NCI-H1092 treated with DMSO at 0.1 percent for 48 hours (cell line): Measurements from ENCODE around the gene SP140.
"Not testable (repeated sequence)": the region's sequence is repeated elsewhere in the genome, so short reads cannot be mapped to it uniquely, and the experiment has no call there.

Source experiments
- DNase-seq: peaks from one replicate; lab custom pipeline; 2025; lab: John Stamatoyannopoulos, UW

Gene SP140

DNA sequence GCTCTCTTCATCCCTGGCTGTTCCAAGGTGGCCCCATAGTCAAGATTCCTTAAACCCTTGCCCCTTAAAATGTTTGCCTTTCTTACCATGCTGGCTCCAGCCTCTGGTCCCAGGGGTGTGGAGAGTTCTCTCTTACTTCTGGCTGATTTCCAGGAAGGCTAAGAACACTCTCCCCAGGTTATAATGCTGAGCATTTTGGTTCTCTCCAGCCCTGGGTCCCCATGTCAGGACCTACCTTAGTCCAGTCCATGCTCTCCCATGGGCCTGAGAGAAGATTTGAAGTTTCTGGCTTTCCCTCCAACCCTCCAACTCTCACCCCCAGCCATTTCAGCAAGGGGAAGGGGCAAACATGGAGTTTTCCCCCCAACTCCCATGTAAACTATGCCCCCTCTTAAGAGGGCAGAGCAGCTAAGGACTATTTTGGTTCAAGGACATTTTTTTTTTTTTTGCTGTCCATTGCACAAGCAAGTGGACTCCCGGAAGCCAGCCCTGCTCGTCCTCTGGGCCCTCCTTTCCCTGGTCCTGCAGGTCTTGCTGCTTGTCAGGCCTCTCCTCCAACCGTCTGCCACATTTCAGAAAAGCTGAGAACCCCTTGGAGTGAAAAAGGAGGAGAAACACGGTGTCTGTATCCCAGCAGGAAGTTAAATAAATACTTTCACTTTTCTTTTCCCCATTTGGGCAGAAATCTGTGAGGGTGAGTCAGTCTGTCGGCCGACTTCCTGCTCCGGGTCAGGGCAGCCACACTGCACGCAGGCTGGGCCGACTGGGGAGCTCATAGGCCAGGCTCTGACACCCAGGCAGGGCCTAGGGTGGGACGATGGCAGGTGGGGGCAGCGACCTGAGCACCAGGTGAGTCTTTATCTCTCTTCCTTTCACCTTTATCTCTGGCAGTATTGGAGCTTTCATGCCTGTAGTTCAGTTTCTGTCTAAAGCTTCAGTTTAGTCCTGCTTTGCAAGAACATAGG is 101.2 kb downstream of the SP140 start, which contains the start of gene SP140L:
SP140L (plus strand) TSS at position 741 of the 965 bp plus-strand sequence; CDS start at position 818, 77 bp downstream.
- no peak for DNase-seq

DNA sequence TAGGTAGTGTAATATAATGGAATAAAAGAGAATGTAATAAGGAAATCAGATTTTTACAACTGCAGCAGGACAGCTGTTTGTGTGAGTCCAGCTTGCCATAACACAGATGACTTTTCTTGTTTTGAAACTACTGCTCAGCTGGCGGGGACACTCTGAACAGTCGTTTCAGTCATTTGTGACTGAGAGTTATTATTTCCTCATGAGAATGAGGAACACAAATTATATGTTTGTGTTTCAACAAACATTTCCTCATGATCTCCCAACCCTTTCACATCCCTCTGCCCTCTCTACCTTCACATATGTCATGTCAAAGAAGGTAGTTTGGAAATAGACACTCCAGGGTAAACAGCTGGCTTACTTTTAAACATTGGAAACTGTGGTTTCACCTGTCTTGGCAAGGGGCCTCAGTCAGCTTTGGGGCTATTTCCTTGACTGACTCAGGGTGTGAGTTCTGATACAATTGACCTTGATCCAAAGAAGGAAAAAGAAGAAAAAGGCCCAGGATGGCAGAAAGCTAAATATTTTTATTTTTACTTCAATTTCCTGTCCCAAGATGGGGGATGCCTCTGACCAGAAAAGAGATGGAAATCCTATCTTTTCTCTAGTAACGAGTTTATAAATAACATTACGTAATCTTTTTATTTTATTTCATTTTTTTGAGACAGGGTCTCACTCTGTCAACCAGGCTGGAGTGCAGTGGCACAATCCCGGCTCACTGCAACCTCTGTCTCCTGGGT is 102.0 kb downstream of the SP140 start:
- DNase-seq: no peak

DNA sequence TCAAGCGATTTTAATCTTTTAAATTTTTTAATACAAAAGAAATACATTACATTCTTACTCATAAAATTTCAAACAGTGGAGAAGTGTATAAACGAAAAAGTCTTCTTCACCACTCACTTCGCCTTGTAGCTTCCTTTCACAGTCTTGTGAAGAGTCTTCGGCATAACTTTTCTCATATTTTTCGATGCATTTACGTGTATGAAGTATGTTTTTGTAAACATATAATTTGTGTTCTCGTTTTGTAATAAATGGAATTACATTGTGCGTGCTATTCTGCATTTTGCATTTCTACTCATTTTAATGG is 102.6 kb downstream of the SP140 start:
- DNase-seq: no peak

DNA sequence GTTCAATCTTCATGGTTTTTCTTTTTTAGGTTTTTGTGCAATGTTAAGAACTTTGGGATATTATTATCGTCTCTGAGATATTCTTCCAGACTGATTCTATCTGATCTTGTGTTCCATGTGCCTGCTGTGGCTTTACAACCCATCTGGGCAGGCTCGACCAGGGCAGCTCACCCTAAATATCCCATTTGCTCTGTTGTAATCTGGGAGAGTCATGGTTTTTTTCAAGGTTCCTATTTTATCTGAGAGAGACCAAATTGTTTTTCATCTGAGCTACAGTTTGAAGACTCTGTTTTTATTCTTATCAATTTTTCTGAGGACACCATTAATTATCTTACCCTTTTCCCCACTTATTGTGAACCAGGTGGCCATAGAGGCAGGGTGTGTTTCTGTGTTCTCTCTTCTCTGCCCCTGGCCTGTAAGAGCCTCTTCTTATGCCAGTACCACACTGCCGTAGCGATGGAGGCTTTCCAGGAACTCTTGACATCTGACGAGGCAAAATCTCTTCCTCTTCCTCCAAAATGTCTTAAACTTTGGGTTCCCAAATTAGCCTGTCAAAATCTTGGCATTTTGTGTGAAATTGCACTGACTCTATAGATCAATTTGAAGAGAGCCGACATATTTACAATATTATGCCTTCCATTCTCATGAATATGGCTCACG is 104.5 kb downstream of the SP140 start:
- DNase-seq: no peak

DNA sequence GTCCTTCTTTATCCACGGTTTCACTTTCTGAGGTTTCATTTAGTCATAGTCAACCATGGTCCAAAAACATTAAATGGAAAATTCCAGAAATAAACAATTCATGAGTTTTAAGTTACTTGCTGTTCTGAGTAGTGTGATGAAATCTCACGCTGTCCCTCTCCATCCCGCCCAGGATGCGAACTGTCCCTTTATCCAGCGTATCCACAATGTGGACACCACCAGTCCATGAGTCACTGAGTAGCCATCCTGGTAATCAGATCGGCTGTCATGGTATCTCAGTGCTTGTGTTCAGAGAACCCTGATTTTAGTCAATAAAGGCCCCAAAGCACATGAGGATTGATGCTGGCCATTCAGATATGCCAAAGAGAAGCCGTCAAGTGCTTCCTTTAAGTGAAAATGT is 105.2 kb downstream of the SP140 start:
- no peak for DNase-seq

DNA sequence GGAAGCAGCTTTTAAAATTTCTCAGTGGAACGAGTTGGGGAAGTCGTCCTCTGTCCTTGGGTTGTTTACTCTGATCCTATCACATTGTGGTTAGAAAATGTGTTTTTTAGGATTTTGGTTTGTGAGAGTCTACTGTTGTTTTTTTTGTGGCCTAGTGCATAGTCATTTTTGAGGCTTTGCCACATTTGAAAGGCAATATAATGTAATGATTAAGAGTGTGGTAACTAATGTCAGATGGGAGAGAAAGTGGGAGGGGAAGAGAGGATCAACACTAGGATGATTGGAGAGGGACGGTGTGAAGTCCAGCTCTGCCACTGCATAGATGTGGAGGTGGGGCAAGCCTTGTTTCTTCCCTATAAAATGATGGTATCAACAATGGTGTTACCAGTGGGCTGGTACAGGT is 109.9 kb downstream of the SP140 start:
- no peak for DNase-seq

DNA sequence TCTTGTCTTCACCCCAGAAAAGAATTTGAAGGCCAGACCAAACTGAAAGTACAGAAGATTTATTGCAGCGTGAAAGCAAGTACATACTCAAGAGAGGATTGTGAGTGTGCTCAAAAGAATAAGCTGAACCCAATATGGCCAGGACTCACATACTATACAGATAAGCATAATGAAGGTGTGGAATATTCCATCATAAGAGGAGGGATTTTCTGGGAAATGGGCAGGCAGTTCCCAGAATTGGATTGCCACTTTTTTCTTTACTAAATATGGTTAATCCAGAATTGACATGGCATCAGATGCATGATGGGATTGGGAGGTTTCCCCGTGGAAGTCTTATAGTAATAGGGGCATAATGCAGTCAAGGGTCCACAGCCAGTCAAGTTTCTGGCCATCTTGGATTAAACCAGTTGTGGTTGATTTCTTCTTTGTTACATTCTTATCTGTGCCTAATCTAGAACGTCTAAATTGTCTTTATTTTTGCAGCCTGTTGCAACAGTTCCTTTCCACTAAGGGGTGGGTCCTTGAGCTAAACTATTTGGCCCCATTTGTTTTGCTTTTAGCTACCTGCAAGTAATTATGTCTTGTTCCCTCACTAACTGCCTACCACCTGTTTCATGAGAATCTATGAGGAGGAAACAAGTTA is 110.4 kb downstream of the SP140 start:
- no peak for DNase-seq

DNA sequence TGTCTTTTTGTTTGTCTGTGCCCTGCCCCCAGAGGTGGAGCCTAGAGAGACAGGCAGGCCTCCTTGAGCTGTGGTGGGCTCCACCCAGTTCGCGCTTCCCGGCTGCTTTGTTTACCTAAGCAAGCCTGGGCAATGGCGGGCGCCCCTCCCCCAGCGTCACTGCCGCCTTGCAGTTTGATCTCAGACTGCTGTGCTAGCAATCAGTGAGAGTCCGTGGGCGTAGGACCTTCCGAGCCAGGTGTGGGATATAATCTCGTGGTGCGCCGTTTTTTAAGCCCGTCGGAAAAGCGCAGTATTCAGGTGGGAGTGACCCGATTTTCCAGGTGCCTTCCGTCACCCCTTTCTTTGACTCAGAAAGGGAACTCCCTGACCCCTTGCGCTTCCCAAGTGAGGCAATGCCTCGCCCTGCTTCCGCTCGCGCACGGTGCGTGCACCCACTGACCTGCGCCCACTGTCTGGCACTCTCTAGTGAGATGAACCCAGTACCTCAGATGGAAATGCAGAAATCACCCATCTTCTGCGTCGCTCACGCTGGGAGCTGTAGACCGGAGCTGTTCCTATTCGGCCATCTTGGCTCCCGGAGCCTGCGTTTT is 116.5 kb downstream of the SP140 start:
- not testable (repeated sequence) for DNase-seq

DNA sequence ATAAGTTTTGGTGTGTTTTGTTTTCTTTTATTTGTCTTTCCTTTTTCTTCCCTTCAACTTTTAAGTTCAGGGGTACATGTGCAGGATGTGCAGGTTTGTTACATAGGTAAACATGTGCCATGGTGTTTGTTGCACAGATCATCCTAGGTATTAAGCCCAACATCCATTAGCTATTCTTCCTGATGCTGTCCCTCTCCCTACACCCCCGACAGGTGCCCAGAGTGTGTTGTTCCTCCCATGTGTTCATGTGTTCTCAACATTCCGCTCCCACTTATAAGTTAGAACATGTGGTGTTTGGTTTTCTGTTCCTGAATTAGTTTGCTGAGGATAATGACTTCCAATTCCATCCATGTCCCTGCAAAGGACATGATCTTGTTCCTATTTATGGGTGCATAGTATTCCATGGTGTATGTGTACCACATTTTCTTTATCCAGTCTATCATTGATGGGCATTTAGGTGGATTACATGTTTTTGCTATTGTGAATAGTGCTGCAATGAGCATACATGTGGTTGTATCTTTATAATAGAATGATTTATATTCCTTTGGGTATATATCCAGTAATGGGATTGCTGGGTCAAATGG is 117.6 kb downstream of the SP140 start:
- not testable (repeated sequence) for DNase-seq

DNA sequence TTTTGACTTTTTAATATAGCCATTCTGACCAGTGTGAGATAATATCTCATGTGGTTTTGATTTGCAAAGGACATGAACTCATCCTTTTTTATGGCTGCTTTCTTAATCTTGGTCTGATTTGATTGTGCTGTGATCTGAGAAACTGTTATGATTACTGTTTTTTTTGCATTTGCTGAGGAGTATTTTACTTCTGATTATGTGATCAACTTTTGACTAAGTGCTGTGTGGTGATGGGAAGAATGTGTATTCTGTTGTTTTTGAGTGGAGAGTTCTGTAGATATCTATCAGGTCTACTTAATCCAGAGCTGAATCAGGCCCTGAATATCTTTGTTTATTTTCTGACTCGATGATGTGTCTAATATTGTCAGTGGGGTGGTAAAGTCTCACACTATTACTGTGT is 118.2 kb downstream of the SP140 start:
- DNase-seq: no peak

DNA sequence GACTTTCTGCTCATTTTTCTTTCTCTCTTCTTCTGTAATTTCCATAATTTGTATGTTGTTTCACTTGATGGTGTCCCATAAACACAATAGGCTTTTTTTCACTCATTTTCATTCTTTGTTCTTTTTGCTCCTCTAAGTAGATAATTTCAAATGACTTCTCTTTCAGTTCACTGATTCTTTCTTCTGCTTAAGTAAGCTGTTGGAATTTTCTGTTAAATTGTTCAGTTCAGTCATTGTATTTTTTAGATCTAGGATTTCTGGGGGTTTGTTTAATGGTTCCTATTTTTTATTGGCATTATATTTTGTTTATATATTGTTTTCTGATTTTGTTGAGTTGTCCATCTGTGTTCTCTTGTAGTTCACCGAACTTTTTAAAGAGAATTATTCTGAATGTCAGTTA is 120.9 kb downstream of the SP140 start:
- DNase-seq: no peak

DNA sequence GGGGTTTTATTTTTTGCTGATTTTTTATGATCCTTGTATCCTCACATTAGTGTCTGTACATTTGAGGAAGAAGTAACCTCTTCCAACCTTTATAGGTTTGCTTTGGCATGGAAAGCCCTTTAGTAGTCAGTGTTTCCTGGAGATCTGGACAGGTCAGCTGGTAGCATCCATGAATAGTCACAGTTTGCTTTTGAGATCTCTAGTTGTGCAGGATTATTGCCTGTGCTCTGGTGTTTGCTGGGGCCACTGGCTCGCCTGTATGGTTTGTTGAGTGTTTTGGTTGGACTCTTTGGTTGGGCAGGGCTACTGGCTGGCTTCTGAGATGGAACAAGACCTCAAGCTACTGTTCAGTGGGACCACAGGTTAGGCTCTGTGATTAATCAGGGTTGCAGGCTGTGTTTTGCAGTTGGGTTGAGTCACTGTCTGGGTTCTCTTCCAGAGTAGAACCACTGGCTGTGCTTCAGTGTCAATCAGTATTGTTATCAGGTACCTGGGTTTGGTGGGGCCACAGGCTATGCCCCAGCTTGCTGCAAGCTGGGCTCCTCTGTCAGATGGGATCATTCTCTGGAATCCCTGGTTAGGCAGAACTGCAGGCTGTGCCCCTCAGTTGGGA is 121.5 kb downstream of the SP140 start:
- no peak for DNase-seq

DNA sequence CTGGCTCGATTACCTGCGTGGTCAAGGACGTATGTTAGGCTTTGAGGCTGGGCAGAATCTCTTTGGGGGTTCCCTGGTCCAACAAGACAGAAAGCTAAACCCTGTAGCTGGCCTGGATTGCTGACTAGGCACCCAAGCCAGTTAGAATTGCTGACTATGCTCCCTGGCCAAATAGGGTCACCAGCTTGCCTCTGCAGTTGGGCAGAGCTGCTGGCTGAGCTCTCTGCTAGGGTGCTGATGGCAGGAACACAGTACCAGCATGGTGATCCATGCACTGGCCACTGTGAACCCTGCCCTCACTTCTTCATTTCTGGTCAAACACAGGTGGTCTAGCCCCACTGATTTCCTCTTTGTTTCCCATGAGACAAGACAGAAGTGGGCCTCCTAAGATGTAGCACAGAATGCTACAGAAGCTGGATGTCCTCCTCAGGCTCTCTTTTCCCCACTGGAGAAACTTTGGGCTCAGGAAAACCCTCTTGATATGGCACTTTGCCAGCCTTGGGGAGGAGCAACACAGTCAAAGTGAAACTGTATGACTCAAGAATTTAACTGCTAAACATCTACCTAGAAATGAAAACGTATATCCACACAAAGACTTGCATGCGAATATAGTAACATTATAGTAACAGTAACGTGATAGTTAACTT is 122.2 kb downstream of the SP140 start:
- no peak for DNase-seq

DNA sequence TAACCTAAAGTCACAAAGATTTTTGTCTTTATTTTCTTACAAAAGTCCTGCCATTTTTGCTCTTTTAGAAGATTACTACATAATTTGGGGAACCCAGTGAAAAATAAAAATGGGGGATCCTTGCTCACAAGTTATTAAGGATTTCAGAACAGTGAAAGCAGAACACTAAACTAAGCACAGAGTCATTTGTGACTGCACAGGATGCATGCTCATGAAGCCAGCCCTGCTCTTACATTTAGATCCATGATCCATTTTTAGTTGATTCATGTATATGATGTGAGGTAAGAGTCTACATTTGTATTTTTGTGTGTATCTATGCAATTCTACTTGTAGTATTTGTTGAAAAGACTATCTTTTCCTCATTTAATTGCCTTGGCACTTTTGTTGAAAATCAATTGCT is 123.3 kb downstream of the SP140 start:
- DNase-seq: no peak

DNA sequence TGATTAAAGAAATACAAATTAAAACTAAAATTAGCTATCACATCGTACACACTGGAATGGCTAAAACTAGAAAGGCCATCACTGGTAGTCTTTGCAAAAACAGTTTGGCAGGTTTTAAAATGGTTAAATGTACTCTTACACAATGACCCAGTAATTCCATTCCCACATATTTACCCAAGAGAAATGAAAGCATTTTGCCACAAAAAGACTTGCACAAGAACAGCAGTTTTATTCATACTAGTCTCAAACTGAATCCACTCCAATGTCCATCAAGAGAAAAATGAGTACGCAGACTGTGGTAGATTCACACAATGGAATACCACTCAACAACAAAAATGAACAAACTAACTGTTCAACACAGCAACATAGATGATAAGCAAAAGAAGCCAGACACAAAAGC is 130.5 kb downstream of the SP140 start:
- DNase-seq: no peak

DNA sequence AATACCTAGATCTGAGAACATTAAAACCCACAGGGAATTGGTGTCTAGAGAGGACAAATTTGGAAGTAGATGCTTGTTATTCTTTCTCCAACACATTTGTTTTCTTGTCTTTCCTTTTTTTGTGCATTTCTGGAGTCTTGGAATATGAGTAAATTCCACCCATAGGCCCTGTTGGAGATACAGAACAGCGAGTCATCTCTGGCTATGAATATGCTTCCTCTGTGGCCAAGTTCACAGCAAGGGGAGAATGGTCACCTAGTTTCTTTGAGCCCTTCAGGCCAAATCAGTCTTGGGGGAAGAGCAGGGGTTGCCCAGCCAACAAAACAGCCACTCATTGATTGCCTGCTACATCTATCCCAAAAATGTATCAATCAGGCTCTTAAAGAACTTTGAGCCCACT is 132.8 kb downstream of the SP140 start:
- DNase-seq: no peak

DNA sequence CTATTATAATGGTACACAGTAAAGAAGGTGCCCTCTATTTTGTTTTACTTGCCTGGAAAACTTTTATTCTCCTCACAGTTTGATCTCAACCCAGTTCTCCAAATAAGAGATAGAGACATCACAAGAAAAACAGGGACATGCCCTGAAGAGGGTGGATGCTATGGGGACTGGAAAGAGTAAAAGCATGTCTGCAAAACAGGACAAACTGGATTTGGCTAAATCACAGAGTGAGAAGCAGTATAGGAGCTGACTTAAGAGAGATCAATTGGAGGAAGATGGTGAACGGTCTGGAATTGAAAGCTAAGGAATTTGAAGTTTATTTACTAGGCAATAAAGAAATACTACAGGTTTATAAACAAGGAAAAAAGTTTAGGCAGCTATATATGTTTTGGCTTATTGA is 134.5 kb downstream of the SP140 start:
- no peak for DNase-seq

DNA sequence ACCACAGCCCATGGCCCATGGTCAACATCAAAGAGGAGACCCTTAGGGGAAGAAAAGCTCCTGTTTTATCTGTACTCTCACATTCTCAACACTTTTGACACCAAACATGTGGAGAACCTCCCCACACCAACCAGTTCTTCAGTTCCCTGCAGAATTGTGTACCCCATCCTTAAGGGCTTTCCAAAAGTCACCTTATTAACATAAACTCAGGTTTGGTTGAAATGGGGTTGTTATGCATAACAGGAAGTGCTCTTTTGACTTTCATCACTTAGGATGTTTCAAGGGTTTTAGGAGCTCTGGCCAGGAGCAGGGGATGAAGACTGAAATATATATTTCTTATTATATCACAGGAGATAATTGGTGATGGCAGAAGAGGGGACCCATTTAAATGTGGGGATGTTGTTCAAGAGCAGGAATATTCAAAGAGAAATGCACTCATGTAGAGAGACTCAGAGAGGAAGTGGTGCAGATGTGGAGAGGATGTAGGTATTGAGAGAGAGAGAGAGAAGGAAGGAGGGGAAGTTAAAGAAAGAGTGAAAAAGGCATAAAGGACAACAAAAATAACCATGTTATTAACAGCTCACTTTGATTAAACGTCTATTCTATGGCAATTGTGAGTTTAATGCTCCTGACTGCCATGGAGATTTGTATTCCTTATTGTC is 136.6 kb downstream of the SP140 start:
- no peak for DNase-seq
